ENCODE data around the gene POMZP3.
A peak's percentile ranks its signal among the peaks of the same experiment; 100 is the strongest.
"Not testable (repeated sequence)": the region's sequence is repeated elsewhere in the genome, so short reads cannot be mapped to it uniquely, and the experiment has no call there.

The POMZP3 gene

GRCh38 chr7:76582848-76583631 lies 44.0 kb downstream of the POMZP3 start:
- not testable (repeated sequence) for H3K4me2 ChIP-seq (ENCODE audit: low read length, poor library complexity, severe bottlenecking); H3K4me3 ChIP-seq (ENCODE audit: insufficient read depth in 1 of 2, low read depth in 1 of 2, low read length in 2 of 2); H2BK12ac ChIP-seq (ENCODE audit: low read length in 2 of 2); H3K4ac ChIP-seq (ENCODE audit: low read depth in 1 of 2, low read length in 2 of 2); H3K14ac ChIP-seq (ENCODE audit: low read length in 2 of 2); H2AFZ ChIP-seq (ENCODE audit: low read depth, low read length); H2AK5ac ChIP-seq (ENCODE audit: low read length, severe bottlenecking); H4K8ac ChIP-seq (ENCODE audit: low read length); H2BK5ac ChIP-seq (ENCODE audit: low read depth, low read length, poor library complexity, severe bottlenecking); H3K27me3 ChIP-seq (ENCODE audit: control insufficient read depth in 1 of 2, insufficient read depth in 1 of 2, low read length in 2 of 2); H3K36me3 ChIP-seq (ENCODE audit: control insufficient read depth in 1 of 2, insufficient read depth in 2 of 2, low read depth in 1 of 2, low read length in 2 of 2); H2BK120ac ChIP-seq (ENCODE audit: low read depth, low read length); H3K9me3 ChIP-seq (ENCODE audit: control insufficient read depth, low read length); H2BK15ac ChIP-seq (ENCODE audit: low read depth, poor library complexity, severe bottlenecking); H3K18ac ChIP-seq (ENCODE audit: low read depth in 1 of 2, low read length in 2 of 2); H3K79me1 ChIP-seq (replicated peaks; ENCODE audit: low read length, poor library complexity, severe bottlenecking); H3K23ac ChIP-seq (ENCODE audit: low read length in 2 of 2); H4K91ac ChIP-seq (ENCODE audit: low read length); H3K4me1 ChIP-seq (ENCODE audit: control insufficient read depth, insufficient read depth, low read depth, low read length)
- DNase-seq, result peak; percentile 88
- Histone ChIP-seq H3K9ac (ENCODE audit: low read length) (peak overlapping the region; percentile 73), H3K27ac (ENCODE audit: low read length, poor library complexity, severe bottlenecking) (peak overlapping the region; percentile 64)
- no CpG with 5 or more reads among the region's 2 CpGs for WGBS

DNA sequence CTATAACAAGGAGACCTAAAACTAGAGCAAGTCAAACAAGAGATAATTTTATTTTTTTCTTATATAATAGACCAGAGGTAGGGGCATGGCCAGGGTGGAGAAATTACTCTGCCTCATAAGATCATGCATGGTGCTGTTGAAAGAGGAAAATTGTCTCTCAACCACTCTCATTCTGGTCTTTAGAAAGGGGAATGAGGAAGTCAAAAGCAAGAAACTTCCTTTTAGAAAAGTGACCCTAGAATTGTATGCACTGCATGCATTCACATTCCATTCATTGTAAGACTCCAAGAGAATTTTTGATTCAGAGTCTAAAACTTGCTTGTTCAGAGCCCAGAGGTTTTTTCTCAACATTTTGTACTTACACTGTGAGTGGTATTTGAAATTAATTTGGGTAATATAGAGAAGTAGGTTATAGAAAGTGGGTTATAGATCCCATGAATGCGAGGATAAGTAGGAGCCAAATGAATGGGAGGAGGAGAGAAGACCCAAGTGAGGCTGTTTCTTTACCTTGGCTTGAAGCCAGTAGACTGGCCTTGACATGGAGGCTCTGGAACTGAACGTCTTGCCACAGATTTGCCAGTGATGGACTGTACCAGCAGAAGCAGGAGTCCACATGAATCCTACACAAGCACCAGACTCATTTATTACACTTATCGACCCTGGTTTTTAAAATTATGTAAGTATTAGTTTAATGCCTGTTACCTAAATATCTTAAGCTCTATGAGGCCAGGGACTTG lies 51.0 kb downstream of the POMZP3 start:
- not testable (repeated sequence) for H2BK15ac ChIP-seq (ENCODE audit: low read depth, poor library complexity, severe bottlenecking); H3K23ac ChIP-seq (ENCODE audit: low read length in 2 of 2); H2BK12ac ChIP-seq (ENCODE audit: low read length in 2 of 2); H3K14ac ChIP-seq (ENCODE audit: low read length in 2 of 2); H3K18ac ChIP-seq (ENCODE audit: low read depth in 1 of 2, low read length in 2 of 2); H3K4ac ChIP-seq (ENCODE audit: low read depth in 1 of 2, low read length in 2 of 2); H2BK5ac ChIP-seq (ENCODE audit: low read depth, low read length, poor library complexity, severe bottlenecking); H3K9ac ChIP-seq (ENCODE audit: low read length); H3K27me3 ChIP-seq (ENCODE audit: control insufficient read depth in 1 of 2, insufficient read depth in 1 of 2, low read length in 2 of 2); H3K4me2 ChIP-seq (ENCODE audit: low read length, poor library complexity, severe bottlenecking); H3K9me3 ChIP-seq (ENCODE audit: control insufficient read depth, low read length); H3K79me1 ChIP-seq (replicated peaks; ENCODE audit: low read length, poor library complexity, severe bottlenecking); H3K4me3 ChIP-seq (ENCODE audit: insufficient read depth in 1 of 2, low read depth in 1 of 2, low read length in 2 of 2); H2BK120ac ChIP-seq (ENCODE audit: low read depth, low read length); H2AK5ac ChIP-seq (ENCODE audit: low read length, severe bottlenecking); H4K91ac ChIP-seq (ENCODE audit: low read length); H2AFZ ChIP-seq (ENCODE audit: low read depth, low read length); H3K27ac ChIP-seq (ENCODE audit: low read length, poor library complexity, severe bottlenecking); H3K4me1 ChIP-seq (ENCODE audit: control insufficient read depth, insufficient read depth, low read depth, low read length); H3K36me3 ChIP-seq (ENCODE audit: control insufficient read depth in 1 of 2, insufficient read depth in 2 of 2, low read depth in 1 of 2, low read length in 2 of 2); H4K8ac ChIP-seq (ENCODE audit: low read length)
- 70% methylated on average over 2 of the region's 3 CpGs for WGBS
- DNase-seq, result peak; percentile 19

DNA sequence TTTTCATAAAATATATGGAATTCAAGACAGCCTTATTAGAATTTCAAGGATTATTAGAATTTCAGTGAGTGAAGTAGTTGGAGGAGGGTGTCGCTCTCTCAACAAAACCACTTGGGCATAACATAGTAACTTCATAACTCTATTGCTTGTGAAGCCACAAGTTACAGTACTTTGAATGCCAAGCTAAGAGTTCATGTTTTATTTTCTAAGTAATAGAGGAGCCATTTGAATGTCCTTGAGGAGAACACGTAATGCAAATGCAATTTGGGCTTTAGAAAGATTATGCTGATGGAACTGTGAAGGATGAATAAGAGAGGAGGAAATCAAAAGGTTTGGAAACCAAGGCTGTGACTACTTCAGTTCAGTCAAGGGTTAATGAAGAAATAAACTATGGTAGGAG lies 51.6 kb downstream of the POMZP3 start:
- not testable (repeated sequence) for H2BK120ac ChIP-seq (ENCODE audit: low read depth, low read length); H2BK5ac ChIP-seq (ENCODE audit: low read depth, low read length, poor library complexity, severe bottlenecking); DNase-seq; H3K4me3 ChIP-seq (ENCODE audit: insufficient read depth in 1 of 2, low read depth in 1 of 2, low read length in 2 of 2); H3K79me1 ChIP-seq (replicated peaks; ENCODE audit: low read length, poor library complexity, severe bottlenecking); H3K14ac ChIP-seq (ENCODE audit: low read length in 2 of 2); H3K9me3 ChIP-seq (ENCODE audit: control insufficient read depth, low read length); H3K4me2 ChIP-seq (ENCODE audit: low read length, poor library complexity, severe bottlenecking); H3K4me1 ChIP-seq (ENCODE audit: control insufficient read depth, insufficient read depth, low read depth, low read length); H4K8ac ChIP-seq (ENCODE audit: low read length); H3K36me3 ChIP-seq (ENCODE audit: control insufficient read depth in 1 of 2, insufficient read depth in 2 of 2, low read depth in 1 of 2, low read length in 2 of 2); H3K23ac ChIP-seq (ENCODE audit: low read length in 2 of 2); H3K27me3 ChIP-seq (ENCODE audit: control insufficient read depth in 1 of 2, insufficient read depth in 1 of 2, low read length in 2 of 2); H3K4ac ChIP-seq (ENCODE audit: low read depth in 1 of 2, low read length in 2 of 2); H2BK12ac ChIP-seq (ENCODE audit: low read length in 2 of 2); H4K91ac ChIP-seq (ENCODE audit: low read length); H3K9ac ChIP-seq (ENCODE audit: low read length); H3K27ac ChIP-seq (ENCODE audit: low read length, poor library complexity, severe bottlenecking); H2AFZ ChIP-seq (ENCODE audit: low read depth, low read length); H2AK5ac ChIP-seq (ENCODE audit: low read length, severe bottlenecking); H3K18ac ChIP-seq (ENCODE audit: low read depth in 1 of 2, low read length in 2 of 2); H2BK15ac ChIP-seq (ENCODE audit: low read depth, poor library complexity, severe bottlenecking)
- WGBS, result no CpG with 5 or more reads among the region's 2 CpGs

GRCh38 chr7:76572296-76572695 lies 54.8 kb downstream of the POMZP3 start:
- not testable (repeated sequence) for H2AFZ ChIP-seq (ENCODE audit: low read depth, low read length); H3K79me1 ChIP-seq (replicated peaks; ENCODE audit: low read length, poor library complexity, severe bottlenecking); H2BK5ac ChIP-seq (ENCODE audit: low read depth, low read length, poor library complexity, severe bottlenecking); DNase-seq; H2BK15ac ChIP-seq (ENCODE audit: low read depth, poor library complexity, severe bottlenecking); H3K18ac ChIP-seq (ENCODE audit: low read depth in 1 of 2, low read length in 2 of 2); H2BK120ac ChIP-seq (ENCODE audit: low read depth, low read length); H3K4ac ChIP-seq (ENCODE audit: low read depth in 1 of 2, low read length in 2 of 2); H3K4me3 ChIP-seq (ENCODE audit: insufficient read depth in 1 of 2, low read depth in 1 of 2, low read length in 2 of 2); H3K9ac ChIP-seq (ENCODE audit: low read length); H3K36me3 ChIP-seq (ENCODE audit: control insufficient read depth in 1 of 2, insufficient read depth in 2 of 2, low read depth in 1 of 2, low read length in 2 of 2); H3K4me2 ChIP-seq (ENCODE audit: low read length, poor library complexity, severe bottlenecking); H3K27ac ChIP-seq (ENCODE audit: low read length, poor library complexity, severe bottlenecking); H3K23ac ChIP-seq (ENCODE audit: low read length in 2 of 2); H3K14ac ChIP-seq (ENCODE audit: low read length in 2 of 2); H2BK12ac ChIP-seq (ENCODE audit: low read length in 2 of 2); H4K91ac ChIP-seq (ENCODE audit: low read length); H2AK5ac ChIP-seq (ENCODE audit: low read length, severe bottlenecking); H4K8ac ChIP-seq (ENCODE audit: low read length); H3K9me3 ChIP-seq (ENCODE audit: control insufficient read depth, low read length); H3K4me1 ChIP-seq (ENCODE audit: control insufficient read depth, insufficient read depth, low read depth, low read length); H3K27me3 ChIP-seq (ENCODE audit: control insufficient read depth in 1 of 2, insufficient read depth in 1 of 2, low read length in 2 of 2)
- WGBS, result 100% methylated on average over 3 of the region's 3 CpGs

All from mesenchymal stem cell (in vitro differentiated cells and primary cell).